ENCODE measurements around the gene KRT76.
"Not testable (repeated sequence)": the region's sequence is repeated elsewhere in the genome, so short reads cannot be mapped to it uniquely, and the experiment has no call there.

Gene KRT76

DNA sequence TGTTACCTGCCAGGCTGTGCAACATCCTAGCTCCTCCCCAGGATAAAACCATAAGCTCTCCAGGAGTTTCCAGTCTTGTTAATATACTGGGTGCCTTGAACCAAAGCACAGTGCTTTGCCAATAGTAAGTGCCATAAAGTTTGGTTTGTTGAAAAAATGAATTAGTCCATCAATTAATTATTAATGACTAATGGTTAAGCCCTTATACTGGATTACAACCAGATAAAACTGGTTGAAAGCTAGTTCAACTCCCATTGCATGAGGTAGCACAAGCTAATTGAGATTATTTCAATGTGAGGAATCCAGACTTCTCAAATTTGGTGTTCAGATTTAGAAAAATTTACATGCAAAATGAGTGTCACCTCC lies 20.4 kb upstream of the KRT76 start:
- DNase-seq (ENCODE audit: low read depth), result no peak

DNA sequence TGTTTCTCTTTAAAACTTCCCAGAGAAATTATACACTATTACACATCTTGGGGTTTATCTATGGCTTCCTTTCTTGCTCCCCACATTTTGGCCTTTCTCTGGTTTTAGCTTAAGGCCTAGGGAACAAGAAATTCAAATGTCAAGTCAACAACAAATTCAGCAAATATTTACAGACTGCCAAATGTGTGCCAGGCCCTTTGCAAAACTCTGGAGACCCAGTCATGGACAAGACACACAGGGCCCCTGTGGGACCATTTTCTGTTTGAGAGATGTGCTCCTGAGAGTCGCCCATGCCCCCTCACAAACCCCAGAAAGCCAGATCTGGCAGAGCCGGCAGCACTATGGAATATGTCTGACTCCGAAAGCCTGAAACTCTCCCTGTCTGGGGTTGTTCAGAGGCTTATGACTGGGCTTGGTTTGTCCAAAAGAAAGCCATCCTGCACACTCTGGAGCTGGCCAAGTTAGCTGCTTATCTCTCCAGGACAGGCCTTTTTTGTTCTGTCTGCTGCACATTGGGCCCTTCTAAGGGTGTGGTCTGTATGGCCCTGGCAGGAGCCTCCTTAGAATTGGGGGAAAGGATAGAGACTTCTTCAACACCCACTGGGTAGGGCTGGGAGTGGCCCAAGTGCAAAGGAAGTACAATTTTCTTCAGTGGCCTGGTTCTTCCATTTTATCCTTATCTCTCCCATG lies 19.8 kb upstream of the KRT76 start:
- no peak for DNase-seq (ENCODE audit: low read depth)

DNA sequence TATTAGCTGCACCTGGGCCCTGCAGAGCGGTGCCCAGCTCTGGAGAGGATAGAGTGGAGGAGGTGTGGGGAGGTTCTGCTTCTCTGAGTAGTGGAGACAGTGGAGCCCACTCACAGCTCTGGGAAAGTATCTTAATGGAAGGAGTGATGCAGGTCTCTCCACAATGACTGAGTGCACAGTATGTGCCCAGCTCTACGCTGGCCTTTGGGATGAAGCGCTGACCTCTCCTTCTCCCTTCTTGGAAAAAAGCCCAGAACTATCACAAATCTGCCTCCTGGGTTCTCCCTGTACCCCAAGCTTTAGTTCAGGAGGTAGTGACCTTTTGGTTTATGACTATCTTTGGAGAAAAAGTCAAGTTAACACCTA lies 19.3 kb upstream of the KRT76 start:
- DNase-seq (ENCODE audit: low read depth), result no peak

DNA sequence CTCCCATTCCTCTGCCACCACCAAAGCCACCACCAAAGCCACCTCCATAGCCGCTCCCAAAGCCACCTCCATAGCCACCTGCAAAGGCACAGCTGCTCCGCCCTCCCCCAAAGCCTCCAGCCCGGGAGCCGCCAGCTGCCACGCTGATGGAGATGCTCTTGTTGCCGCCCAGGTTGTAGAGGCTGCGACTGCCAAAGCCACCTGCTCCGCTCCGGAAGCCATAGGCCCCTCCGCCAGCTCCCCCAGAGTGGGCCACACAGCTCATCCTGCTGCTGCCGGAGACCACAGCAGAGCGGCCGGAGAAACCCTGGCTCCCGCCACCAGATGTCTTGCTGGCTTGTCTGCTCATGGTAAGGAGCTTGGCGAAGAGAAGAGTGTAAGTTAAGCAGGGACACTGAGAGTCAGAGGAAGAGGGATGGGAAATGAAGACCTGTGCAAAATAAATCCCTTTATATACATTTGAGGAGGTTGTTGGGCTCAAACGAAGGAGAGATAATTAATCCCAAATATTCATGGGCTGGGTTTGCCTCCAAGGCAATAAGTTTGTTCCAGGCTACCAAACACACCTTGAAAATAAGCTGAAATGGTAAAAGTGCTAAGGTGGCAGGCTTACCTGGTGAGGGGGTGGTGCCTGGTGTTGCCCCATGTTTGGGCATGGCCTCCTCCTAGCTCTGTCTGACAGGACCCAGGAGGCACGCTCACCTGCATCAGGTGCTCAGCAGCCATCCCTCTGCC lies 18.7 kb upstream of the KRT76 start, which contains the start of gene KRT3:
TSS of gene KRT3 (minus strand) at position 424 of the 735 bp plus-strand sequence. CDS start at position 349, 75 bp downstream.
- DNase-seq (ENCODE audit: low read depth), result no peak

- not testable (repeated sequence) for DNase-seq (ENCODE audit: low read depth)
Measured at GRCh38 chr12:52795332-52795674, 18.2 kb upstream of the KRT76 start.

- DNase-seq (ENCODE audit: low read depth), result no peak
Measured at GRCh38 chr12:52794479-52795331, 17.6 kb upstream of the KRT76 start.

DNA sequence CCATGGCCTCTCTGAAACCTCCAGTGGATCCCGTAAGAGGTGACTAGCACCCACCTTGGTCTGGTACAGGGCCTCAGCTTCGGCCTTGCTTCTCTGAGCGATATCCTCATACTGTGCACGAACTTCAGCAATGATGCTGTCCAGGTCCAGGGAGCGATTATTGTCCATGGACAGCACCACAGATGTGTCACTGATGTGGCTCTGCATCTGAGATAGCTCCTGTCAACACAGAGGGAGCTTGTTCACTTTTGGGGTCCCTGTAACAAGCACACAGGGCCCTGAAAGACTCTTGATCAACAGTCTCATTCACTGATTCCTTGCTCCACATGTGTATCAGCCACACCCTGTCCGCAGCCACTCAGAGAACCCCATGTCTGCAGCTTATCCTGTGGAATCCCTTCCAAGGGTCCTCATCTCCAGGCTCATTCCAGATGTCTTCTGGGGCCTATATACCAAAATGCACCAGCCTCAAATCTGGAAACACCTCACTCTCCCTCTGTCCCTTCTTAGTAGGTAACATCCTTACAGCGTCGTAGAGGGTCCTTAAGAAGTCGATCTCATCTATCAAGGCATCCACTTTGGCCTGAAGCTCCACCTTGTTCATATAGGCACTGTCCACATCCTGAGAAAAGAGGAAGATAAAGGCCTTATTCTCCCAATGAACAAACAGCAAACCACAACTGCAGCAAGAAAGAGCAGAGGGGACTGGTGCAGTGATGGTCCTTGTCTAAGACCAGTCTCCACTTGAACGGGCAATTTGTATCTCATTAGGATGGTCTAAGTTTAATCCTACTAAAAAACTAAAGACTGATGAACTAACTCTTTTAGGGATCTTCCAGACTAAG lies 15.3 kb upstream of the KRT76 start:
- no peak for DNase-seq (ENCODE audit: low read depth)

DNA sequence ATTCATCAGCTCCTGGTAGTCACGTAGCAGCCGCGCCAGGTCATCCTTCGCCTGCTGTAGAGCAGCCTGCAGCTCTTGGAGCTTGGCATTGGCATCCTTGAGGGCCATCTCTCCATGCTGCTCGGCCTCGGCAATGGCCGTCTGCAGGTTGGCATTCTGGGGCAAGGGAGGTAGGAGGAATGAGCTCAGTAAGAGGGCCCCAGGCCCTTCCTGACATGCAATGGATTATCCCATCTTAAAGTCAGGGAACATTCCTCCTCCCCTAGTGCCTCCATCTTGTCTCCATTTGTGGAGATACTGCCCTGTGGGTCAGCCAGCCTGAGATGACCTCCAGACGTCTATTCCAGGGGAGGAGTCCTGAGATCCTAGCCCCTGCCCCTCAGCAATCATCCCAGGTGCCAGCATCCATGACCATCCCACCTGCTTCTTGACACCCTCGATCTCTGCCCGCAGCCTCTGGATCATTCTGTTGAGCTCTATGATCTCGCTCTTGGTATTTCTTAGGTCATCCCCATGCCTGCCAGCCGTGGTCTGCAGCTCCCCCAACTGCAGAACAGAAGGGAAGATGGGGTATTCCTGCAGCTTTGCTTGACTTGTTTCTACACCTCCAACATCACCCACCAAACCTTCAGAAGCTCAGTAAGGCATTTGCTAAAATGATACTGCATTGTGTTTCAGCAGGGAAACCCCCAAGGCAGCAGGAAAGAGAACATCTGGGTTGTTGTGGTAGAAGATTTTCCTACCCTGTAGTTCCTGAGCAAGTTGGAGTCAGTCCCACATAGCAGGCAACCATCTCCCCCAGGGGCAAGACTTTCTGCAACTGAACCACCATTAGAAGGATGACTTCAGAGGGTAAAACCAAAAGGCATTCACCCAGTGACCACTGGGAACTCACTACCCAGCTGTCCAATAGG lies 14.4 kb upstream of the KRT76 start:
- DNase-seq (ENCODE audit: low read depth), result no peak

DNA sequence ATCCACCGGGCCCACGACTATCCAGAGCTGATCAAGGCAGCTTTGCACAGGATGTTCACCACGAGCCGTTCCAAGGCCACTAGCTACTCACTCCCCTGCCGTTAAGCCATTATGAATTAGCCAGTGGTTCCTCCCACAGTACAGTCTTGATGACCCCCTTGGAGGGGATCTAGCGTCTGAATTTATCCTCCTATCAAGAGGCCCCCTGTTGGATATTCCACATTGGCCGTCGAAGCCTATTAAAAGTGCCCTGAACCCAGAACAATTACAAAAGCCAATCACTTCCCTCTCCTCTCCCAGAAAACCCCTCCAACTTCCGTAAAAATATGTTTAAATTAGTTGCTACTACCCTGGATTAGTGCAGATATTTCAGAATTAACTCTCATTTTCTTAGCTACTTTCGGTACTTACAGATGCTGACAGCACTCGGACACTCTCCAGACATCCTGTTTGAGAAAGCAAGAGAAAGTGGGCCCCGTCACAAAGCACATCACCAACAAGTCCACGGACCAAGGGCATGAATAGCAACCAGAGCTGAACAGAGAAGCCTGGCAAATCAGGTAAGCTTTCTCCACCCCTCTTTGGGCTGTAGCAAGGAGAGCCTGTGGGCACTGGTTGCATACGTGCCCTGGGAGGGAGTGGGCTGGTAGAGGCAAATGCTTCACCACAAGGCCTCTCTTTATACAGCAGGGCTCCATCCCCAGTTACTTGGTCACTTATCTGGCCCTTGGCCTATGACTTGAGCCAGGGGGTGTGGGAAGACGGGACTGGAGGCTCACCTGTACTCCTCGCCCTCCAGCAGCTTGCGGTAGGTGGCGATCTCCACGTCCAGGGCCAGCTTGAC lies 13.5 kb upstream of the KRT76 start:
- no peak for DNase-seq (ENCODE audit: low read depth)

GRCh38 chr12:52789637-52790426 lies 12.7 kb upstream of the KRT76 start:
- no peak for DNase-seq (ENCODE audit: low read depth)

GRCh38 chr12:52788876-52789636 lies 11.9 kb upstream of the KRT76 start:
- DNase-seq (ENCODE audit: low read depth), result no peak

DNA sequence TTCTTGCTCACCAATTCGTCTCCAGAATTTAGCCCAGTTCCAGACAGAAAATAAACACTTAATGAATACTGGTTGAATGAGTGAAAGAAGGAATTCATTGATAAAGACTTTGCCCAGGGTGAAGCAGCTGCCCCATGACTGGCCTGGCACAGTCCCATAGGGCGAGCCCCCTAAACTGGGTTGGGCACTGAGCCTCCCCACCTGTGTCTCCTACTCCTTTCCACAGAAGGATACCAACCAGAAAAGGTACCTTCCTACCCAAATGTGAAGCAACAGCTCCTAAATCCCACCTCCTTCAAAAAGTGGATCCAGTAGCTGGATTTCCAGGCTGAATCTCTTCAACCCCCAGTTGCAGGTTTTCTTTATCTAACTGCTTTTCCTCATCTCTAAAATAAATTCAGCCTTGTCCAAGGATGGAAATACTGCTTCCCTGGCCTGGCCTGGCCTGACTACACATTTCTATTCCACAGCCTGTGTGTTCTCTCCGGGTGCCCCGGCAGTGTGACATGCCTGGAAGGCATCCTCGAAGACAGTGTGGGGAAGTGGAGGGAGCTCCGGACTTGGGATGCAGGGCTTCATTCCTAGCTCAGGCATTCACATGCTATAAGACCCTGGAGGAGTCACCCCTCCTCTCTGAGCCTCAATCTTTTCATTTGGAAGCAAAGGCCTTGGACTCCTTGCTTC lies 11.2 kb upstream of the KRT76 start:
- no peak for DNase-seq (ENCODE audit: low read depth)

GRCh38 chr12:52787324-52788191 lies 10.4 kb upstream of the KRT76 start:
- no peak for DNase-seq (ENCODE audit: low read depth)

GRCh38 chr12:52784909-52785308 lies 7.8 kb upstream of the KRT76 start:
- DNase-seq (ENCODE audit: low read depth), result no peak

GRCh38 chr12:52783563-52784316 lies 6.6 kb upstream of the KRT76 start:
- DNase-seq (ENCODE audit: low read depth), result no peak

GRCh38 chr12:52782502-52782901 lies 5.4 kb upstream of the KRT76 start:
- DNase-seq (ENCODE audit: low read depth), result no peak

Data from HS-27A (cell line).